Measurements from ENCODE around the gene CTRB1.
"Not testable (repeated sequence)": the region's sequence is repeated elsewhere in the genome, so short reads cannot be mapped to it uniquely, and the experiment has no call there.

CTRB1 gene

GRCh38 chr16:75257886-75258806, 39.4 kb downstream of the CTRB1 start:
- DNase-seq = no peak

GRCh38 chr16:75258807-75259141, 40.0 kb downstream of the CTRB1 start:
- DNase-seq = no peak

- no peak for DNase-seq
Observed at GRCh38 chr16:75260851-75261589, 42.2 kb downstream of the CTRB1 start.

GRCh38 chr16:75261590-75262078, 42.8 kb downstream of the CTRB1 start:
- no peak for DNase-seq

GRCh38 chr16:75262104-75262799, 43.5 kb downstream of the CTRB1 start:
- no peak for DNase-seq

- no peak for DNase-seq
Observed at GRCh38 chr16:75262800-75263127, 44.0 kb downstream of the CTRB1 start.

GRCh38 chr16:75263291-75263962, 44.6 kb downstream of the CTRB1 start:
- DNase-seq = no peak

- DNase-seq = no peak
Observed at GRCh38 chr16:75263963-75264445, 45.2 kb downstream of the CTRB1 start.

GRCh38 chr16:75264457-75264998, 45.7 kb downstream of the CTRB1 start:
- DNase-seq = no peak

GRCh38 chr16:75264999-75265910, 46.5 kb downstream of the CTRB1 start:
- DNase-seq = no peak

GRCh38 chr16:75265911-75266701, 47.3 kb downstream of the CTRB1 start:
- no peak for DNase-seq

GRCh38 chr16:75266738-75267630, 48.2 kb downstream of the CTRB1 start:
- DNase-seq = no peak

- DNase-seq = peak; percentile 50
Observed at GRCh38 chr16:75267631-75268264, 49.0 kb downstream of the CTRB1 start.

- DNase-seq = not testable (repeated sequence)
Observed at GRCh38 chr16:75269358-75269757, 50.6 kb downstream of the CTRB1 start.

GRCh38 chr16:75271441-75272096, 52.8 kb downstream of the CTRB1 start:
- no peak for DNase-seq

GRCh38 chr16:75272097-75272551, 53.3 kb downstream of the CTRB1 start:
- DNase-seq = no peak

GRCh38 chr16:75272629-75273028, 53.8 kb downstream of the CTRB1 start:
- not testable (repeated sequence) for DNase-seq

Data from NCI-H187 treated with DMSO at 0.1 percent for 48 hours (cell line).